CD4-positive, alpha-beta T cell treated with Interleukin-21 for 1 hour (primary cell): ENCODE measurements around the gene DYTN.
A peak's percentile ranks its signal among the peaks of the same experiment; 100 is the strongest.
"Not testable (repeated sequence)": the region's sequence is repeated elsewhere in the genome, so short reads cannot be mapped to it uniquely, and the experiment has no call there.

Experiments used
- DNase-seq: peaks from one replicate; pipeline ENCODE4 v3.0.0-alpha.2; 2020

DYTN gene

DNA sequence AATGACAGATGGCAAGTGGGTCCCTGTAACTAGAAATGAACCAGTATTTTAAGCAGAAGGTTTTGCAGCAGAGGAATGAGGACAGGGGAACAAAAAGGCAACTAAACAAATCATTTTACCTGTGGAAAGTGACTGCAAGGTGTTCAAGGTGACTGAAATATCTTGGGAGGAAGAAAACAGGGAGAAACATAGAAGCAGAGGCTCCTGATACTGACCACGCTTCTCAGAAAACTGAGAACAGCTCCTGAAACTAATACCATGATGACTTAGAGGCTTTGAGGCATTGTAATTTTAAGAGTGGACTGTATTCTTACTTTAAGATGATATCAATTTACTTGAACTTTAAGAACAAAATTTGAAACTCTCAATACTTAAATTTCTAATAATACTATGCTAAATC lies at the start of gene DYTN:
Gene DYTN (minus strand): TSS at position 101 of the 400 bp plus-strand sequence. CDS start 117 bp downstream, outside the sequence.
- DNase-seq = no peak

GRCh38 chr2:206766057-206766930 lies 48.1 kb upstream of the DYTN start:
- DNase-seq = no peak

DNA sequence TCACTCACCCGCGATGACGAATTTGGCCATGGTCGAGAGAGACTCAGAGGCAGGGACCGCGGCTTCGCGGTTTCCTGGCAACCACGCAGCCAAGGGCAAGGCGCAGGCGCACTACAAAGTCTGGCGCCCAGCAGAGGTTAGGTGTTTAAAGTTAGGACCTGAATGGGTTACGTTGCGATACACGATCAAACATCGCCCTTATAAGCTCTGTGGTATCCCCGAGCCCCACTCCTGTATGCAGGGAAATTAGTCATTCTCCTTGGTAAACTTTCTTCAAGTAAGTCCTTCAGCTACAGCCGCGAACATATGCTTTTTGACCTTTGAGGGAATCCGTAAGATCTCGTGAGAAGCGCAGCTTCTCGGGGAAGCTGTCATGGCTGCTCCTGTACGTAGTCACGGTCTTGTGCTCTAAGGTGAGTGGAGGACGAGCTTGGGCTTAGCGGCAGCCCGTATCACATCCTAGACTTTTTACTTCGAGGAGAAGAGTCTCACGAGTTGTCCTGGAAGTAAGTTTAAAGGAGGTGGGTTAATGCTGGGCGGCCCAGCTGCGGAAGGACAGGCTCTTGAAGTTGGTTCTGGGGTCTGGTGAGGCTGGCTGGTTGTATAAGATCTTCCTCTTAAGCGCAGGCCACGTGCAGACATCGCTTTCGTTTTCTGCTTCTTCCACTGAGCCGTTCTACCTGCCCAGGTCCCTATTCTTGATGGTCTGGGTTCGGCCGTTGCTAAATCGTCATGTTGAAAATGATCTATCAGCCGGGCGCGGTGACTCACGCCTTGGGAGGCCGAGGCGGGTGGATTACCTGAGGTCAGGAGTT lies 47.3 kb upstream of the DYTN start, which contains the start of the genes FASTKD2 and MDH1B:
Gene FASTKD2 (plus strand): TSS at position 365 of the 815 bp plus-strand sequence. CDS start 1,088 bp downstream, outside the sequence.
Gene MDH1B (minus strand): TSS at position 87 of the 815 bp plus-strand sequence. CDS start 57 bp downstream, at position 30.
- DNase-seq = peak; percentile 92

GRCh38 chr2:206764673-206765241 lies 46.6 kb upstream of the DYTN start:
- DNase-seq = no peak

- no peak for DNase-seq
Observed at GRCh38 chr2:206756816-206757215, 38.6 kb upstream of the DYTN start.

DNA sequence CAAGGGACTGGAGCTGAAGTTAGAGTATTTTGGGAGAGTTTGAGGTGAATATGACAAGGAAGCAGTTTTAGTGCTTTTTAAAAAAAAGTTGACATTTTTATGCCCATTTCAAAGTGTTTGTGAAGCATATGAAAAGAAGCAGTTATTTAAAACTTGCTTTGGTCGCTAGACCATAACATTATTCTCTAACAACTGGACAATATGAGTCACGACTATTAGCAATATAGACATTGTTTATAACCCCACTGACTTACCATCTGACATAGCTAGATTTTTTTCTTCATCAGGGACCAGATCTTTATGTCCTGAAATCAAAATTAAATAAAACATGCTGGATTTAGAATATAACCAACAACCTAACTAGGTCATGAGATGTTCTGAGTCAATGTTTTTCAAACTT lies 22.6 kb upstream of the DYTN start:
- no peak for DNase-seq

DNA sequence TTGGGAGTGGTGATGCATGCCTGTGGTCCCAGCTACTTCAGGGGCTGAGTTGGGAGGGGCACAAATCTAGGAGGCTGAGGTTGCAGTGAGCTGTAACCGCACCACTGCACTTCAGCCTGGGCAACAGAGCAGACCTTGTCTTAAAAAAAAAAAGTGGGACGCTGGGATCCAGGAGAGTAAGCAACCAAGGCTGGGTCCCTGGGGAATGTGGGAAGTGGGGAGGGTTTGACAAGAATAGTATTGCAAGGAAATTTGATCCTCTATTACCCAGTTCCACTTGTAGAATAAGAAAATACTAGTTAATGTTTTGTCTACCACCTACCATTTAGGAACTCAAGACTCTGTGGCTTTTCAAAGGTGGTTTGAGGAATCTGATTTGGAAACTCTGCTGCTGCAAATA lies 21.1 kb upstream of the DYTN start:
- no peak for DNase-seq

DNA sequence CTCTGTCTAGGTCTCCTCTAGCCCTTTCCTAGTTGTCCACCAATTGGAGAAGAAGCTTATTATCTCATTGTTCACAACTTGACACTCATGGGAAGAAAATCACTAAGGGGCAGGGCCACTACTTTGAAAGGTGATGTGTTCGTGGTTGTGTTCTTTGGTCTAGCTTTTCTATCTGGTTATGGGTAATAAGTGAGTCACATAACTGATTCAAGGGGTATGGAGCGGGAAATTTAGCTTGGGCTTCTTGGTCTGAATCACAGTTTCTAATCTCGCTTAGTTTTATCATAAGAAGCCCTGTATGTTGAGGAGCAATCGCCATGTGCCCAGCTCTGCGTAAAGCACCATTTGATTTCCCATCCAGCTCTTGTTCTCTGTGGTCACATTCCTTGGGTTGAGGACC lies 18.7 kb upstream of the DYTN start:
- DNase-seq = no peak

DNA sequence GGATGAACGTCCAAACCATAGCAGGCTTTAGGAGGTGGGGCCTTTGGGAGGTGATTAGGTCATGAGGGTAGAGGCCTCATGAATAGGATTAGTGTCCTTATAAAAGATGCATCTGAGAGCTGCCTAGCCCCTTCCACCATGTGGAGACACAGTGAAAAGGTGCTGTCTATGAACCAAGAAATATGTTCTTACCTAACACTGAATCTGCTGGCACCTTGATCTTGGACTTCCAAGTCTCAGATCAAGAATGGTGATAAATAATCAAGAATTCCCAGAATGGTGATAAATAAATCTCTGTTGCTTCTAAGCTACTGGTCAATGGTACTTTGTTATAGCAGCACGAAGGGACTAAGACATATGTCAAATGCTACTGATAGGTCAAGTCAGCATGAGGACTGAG lies 15.1 kb upstream of the DYTN start:
- no peak for DNase-seq

DNA sequence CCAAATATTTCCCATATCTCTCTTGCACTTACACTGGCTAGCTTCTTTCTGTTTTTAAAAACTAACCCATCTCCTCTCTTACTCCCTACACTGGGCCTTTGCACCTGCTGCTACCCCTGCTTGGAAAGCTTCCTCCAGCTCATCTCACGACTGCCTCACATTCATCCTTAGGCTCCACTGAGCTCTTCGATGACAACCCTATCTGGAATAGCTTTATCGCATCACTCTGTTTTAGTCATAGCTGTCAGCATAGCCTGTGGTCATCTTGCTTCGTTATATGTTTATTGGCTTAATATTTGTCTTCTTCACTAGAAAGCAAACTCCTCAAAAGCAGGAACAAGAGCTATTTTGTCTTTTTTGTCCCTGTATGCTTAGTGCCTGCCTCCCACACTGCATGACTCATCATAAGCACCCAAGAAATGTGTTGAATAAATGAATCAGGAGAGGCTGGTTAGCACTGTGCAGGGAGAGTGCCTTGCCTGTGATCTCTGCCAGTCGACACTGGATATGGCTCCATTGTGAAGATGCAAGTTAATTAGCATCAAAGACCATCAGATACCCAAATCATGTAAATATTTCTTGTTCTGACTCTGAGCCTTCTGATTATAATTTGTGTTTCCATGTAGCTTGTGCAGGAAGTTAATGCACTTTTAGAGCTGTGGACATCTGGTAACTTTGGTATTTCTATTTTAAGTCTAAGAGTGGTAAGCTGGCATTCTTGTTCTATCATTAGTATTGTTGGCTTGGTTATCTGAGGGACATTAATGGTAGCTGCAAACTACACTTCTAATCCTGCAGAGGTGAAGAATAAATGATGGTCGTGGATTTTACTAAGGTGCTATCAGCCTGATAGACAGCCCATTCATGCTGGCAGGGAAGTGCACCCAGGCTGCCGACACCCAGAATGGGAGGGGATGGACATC lies 10.3 kb upstream of the DYTN start:
- DNase-seq = no peak

DNA sequence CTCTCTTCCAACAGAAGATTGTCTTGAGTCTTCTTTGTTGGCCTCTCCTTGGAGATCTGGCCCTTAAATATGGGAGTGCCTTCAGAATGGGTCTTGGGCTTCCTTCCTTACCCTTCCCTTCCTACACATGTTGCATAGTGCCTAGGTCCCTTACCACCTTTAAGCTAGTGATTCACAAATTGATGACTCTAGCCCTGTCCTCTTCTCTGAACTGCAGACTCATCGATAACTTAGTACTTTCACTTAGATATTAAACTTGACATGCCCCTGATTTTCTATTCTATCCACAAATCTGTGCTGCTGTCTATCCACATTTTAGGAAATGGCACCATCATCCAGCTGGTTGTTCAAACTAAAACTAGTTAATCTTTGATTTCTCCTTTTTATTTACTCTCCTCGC lies 9.1 kb upstream of the DYTN start:
- DNase-seq = no peak

- no peak for DNase-seq
Observed at GRCh38 chr2:206723288-206723687, 5.1 kb upstream of the DYTN start.

- no peak for DNase-seq
Observed at GRCh38 chr2:206721256-206721920, 3.2 kb upstream of the DYTN start.

DNA sequence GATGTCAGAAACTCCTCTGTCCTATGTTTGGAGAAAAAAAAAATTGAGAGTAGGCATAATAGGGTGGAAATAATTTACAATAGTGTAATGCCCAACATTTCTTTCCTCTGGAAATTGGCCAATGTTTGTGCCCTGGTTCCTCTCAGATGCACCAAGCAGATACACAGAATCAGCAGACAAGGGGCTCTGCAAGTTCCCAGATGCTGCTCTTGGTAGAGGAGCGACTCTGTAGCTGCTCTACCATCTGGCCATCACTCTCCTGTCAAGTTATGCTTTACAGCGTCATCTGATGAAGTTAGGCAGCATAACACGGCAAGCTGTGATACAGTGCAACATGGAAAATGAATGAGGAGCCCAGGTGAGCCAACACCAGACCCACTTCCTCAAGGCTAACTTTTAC lies 1.6 kb downstream of the DYTN start:
- DNase-seq = no peak

DNA sequence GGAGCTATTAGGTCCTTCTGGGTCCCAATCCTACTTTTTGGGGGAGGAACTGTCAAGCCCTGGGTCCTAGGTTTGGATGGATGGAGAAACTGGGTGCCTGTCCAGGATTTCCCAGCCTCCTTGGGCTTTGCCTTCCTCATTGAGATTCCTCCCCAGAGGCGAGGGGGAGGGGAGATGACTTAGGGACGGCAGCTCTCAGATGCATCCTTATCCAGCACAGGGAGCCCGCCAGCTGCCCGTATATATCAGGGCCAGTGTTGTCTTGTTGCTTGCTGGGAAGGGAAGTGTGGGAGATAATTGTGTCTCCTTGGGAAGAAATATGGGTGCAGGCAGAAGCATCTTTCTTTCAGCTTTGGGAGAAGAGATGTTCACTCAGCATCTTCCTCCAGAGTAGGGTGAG lies 3.0 kb downstream of the DYTN start:
- DNase-seq = not testable (repeated sequence)

GRCh38 chr2:206713746-206714145 lies 4.5 kb downstream of the DYTN start:
- DNase-seq = no peak

DNA sequence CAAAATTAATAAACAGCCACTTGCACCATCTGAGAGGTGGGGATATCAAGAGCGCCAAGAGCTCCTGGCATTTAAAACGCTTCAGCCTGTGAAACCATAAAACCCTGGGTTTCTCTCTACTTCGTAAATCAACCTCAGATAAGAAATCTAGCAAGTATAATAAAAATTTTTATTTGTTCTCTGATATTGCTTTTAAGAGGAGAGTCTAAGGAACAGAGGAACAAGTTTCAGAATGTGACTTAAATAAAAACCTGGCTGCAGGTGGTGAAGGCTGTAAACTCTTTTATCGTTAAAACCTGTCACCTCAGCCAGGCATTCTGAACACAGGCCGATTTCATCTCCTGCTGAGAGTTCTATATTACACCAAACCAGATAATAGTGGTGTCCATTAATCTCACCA lies 9.9 kb downstream of the DYTN start:
- DNase-seq = no peak

DNA sequence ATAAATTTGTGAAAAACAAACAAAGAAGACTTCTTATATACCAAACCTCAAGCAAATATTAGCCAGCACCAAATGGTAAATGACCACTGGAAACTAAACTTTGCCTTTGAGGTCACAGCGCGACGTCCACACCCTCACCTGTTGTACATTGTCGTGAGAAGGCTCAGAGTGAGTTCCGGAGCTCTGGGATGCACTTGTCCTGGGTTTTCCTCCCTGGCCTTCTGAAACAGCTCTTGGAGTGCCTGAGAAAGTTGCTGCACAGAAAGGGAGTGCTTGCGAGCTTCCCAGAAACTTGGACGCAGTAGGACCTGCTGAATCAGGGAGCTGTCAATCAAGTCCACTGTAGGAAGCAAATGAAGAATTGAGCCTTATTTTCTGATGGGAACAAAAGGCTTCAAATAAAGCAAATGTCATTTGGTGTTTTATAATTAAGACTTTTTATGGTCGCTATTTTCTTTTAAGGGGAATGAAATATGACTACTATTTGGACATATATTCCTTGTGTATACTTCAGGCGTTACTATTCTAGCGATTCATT lies 11.0 kb downstream of the DYTN start:
- no peak for DNase-seq

DNA sequence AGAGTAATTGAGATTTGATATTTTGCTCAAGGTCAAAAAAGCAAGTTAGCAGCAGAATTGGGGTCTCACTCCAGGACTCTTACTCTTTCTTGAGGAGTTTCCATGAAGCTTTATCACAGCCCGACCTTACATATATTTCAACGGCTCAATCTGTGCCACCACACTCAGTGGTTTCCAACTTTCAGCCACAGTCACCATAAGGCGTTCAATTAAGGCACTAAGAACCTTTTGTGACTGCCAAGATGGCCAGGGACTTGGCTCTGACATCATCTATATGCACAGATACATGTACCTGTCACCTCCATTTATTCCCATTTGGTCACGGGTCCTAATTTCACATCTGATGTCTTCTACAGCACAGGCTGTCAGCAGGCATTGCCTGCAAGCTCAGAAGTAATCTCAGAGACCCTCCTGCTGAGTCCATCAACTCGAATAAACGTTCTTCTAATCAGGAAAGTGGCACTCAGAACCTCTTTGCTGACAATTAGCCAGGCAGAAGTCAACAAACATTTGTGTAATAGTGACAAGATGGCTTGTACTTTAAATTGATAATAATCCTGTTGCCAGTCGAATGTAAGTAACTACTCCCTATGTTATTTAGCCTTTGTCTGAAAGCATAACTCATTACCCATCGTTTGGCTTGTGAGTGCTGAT lies 16.1 kb downstream of the DYTN start:
- DNase-seq = no peak

- DNase-seq = no peak
Observed at GRCh38 chr2:206700156-206700555, 18.0 kb downstream of the DYTN start.

GRCh38 chr2:206698811-206699210 lies 19.4 kb downstream of the DYTN start:
- no peak for DNase-seq
